K562 (cell line): ENCODE measurements around the gene SKIDA1. TPM values are rescaled to one million over a fixed set of nuclear protein-coding genes. Genes with fewer than 3 reads are reported as not detected.

Experiments used
- BCLAF1 ChIP-seq, 2 experiments: fragments of 450-650 bp in 1 of 2; IDR thresholded peaks; 2 replicates each; pipeline ENCODE4 v1.6.1; 2011 to 2017; ENCODE audit warnings: low read depth in 2 of 2, antibody characterized with exemption in 1 of 2, borderline replicate concordance in 1 of 2, low read length in 1 of 2, mild to moderate bottlenecking in 1 of 2, mixed read lengths in 1 of 2; ENCODE audit not compliant: control insufficient read depth in 1 of 2
- CCAR2 ChIP-seq: fragments of 200-400 bp; formaldehyde crosslinking; IDR thresholded peaks from 2 replicates; pipeline ENCODE4 v1.6.1; 2017; ENCODE audit warnings: mild to moderate bottlenecking, low read depth, low read length
- GABPB1 ChIP-seq: sonication (generic); formaldehyde crosslinking; IDR thresholded peaks from 2 replicates; pipeline ENCODE4 v1.8.0; 2022; ENCODE audit warnings: mild to moderate bottlenecking, missing genetic modification reagents
- GMEB1 ChIP-seq: fragments of 250-450 bp; sonication (Bioruptor Pico); IDR thresholded peaks from 2 replicates; pipeline ENCODE4 v1.4.0; 2020; ENCODE audit warnings: mild to moderate bottlenecking
- HOMEZ ChIP-seq: fragments of 250-450 bp; sonication (Bioruptor Pico); IDR thresholded peaks from 2 replicates; pipeline ENCODE4 v1.4.0; 2020; ENCODE audit warnings: mild to moderate bottlenecking, moderate library complexity
- MAFF ChIP-seq: IDR thresholded peaks from 2 replicates; pipeline ENCODE4 v1.6.1; 2012; ENCODE audit warnings: low read length, improper control_type of control experiment
- MCM5 ChIP-seq: fragments of 450-650 bp; IDR thresholded peaks from 2 replicates; pipeline ENCODE4 v1.6.1; 2016; ENCODE audit warnings: low read depth
- MECOM ChIP-seq: fragments of 250-450 bp; sonication (Bioruptor Pico); IDR thresholded peaks from 2 replicates; pipeline ENCODE4 v1.8.0; 2022; ENCODE audit warnings: inconsistent platforms
- MYC ChIP-seq, 2 experiments: fragments of 250-450 bp in 1 of 2; sonication (Bioruptor Pico) in 1 of 2; IDR thresholded peaks; 2 replicates each; pipeline versions ENCODE4 v1.5.1 to v1.6.1; 2012 to 2021; ENCODE audit warnings: low read depth in 2 of 2, borderline replicate concordance in 1 of 2, improper control_type of control experiment in 1 of 2, low read length in 1 of 2, mild to moderate bottlenecking in 1 of 2, moderate library complexity in 1 of 2
- PATZ1 ChIP-seq: fragments of 250-450 bp; sonication (Bioruptor Pico); IDR thresholded peaks from 2 replicates; pipeline ENCODE4 v1.5.0; 2020; ENCODE audit warnings: mild to moderate bottlenecking, borderline replicate concordance
- PHF20 ChIP-seq: fragments of 450-650 bp; IDR thresholded peaks from 2 replicates; pipeline ENCODE4 v1.6.1; 2018; ENCODE audit not compliant: partially characterized antibody
- RBFOX2 ChIP-seq: fragments of 200-400 bp; formaldehyde crosslinking; IDR thresholded peaks from 2 replicates; pipeline ENCODE4 v1.6.1; 2017; ENCODE audit warnings: low read depth, mild to moderate bottlenecking, low read length, moderate library complexity
- RFX1 ChIP-seq: fragments of 450-650 bp; IDR thresholded peaks from 2 replicates; pipeline ENCODE4 v1.6.1; 2016; ENCODE audit warnings: mild to moderate bottlenecking, moderate library complexity
- RFX5 ChIP-seq: IDR thresholded peaks from 2 replicates; pipeline ENCODE4 v1.6.1; 2011; ENCODE audit warnings: low read depth, mild to moderate bottlenecking, improper control_type of control experiment, low read length
- SIN3A ChIP-seq, 2 experiments: fragments of 150-350 bp in 1 of 2; IDR thresholded peaks; 2 replicates each; pipeline ENCODE4 v1.6.1; 2011 to 2016; ENCODE audit warnings: borderline replicate concordance in 2 of 2, low read depth in 2 of 2, low read length in 2 of 2, mild to moderate bottlenecking in 2 of 2, moderate library complexity in 2 of 2; ENCODE audit not compliant: control insufficient read depth in 1 of 2
- SIRT6 ChIP-seq: IDR thresholded peaks from one replicate; pipeline ENCODE4 v1.6.1; 2012; ENCODE audit warnings: low read depth, mild to moderate bottlenecking, control low read depth, inconsistent platforms, low read length, moderate library complexity
- ZKSCAN8 ChIP-seq: fragments of 200-800 bp; sonication (Bioruptor generic); IDR thresholded peaks from 2 replicates; pipeline ENCODE4 v1.6.1; 2016; ENCODE audit warnings: missing genetic modification characterization, missing compliant biosample characterization
- ZNF583 ChIP-seq: fragments of 250-450 bp; sonication (Bioruptor Pico); IDR thresholded peaks from 2 replicates; pipeline ENCODE4 v1.4.0; 2020
- ZNF77 ChIP-seq: fragments of 250-450 bp; sonication (Bioruptor Pico); IDR thresholded peaks from 2 replicates; pipeline ENCODE4 v1.5.0; 2020
- polyA plus RNA-seq, 8 experiments: library from polyadenylated mRNA; depleted of rRNA in 4 of 8; stranded (reverse) in 5 of 8; unstranded in 3 of 8; fragments of >200 nt; fragmentation: Nextera tagmentation in 2 of 8; fragmentation: Illumina TruSeq in 1 of 8; extraction: Ambion mirVana in 2 of 8; extraction: Trizol in 1 of 8; gene quantifications; 2 replicates each; pipeline versions ENCODE4 v1.2.1 to v1.2.3, GENCODE V29; 2011 to 2014; ENCODE audit warnings: inconsistent platforms in 1 of 8, missing spikeins in 1 of 8
- total RNA-seq, 7 experiments: library from RNA; depleted of rRNA in 6 of 7; stranded (reverse); fragments of >200 nt in 6 of 7; fragmentation: Illumina TruSeq in 2 of 7; extraction: Trizol in 2 of 7; gene quantifications; 2 replicates each; pipeline versions ENCODE4 v1.2.1 to v1.2.3, GENCODE V29; 2011 to 2021; ENCODE audit warnings: low replicate concordance in 1 of 7

The SKIDA1 gene
- total and polyA plus RNA-seq, 9 of the 15 experiments (the other 6 are each of a cell fraction or from before 2014, with no cell fraction given), result 0.05 to 1.1 (median 0.42) TPM

GRCh38 chr10:21496343-21497176 is 28.9 kb downstream of the SKIDA1 start (continued):
- TF ChIP-seq ZKSCAN8 (CRISPR knock-in tag) (no peak), PHF20 (peak; percentile 27), ZNF77 (CRISPR knock-in tag) (no peak), SIN3A (IDR thresholded peaks at IDR 0.05; ENCODE audit: borderline replicate concordance in 2 of 2, control insufficient read depth in 1 of 2, low read depth in 2 of 2, low read length in 2 of 2) (peak in 1 of 2 experiments; percentile 8; a peak in 1 of 4 replicates), RBFOX2 (peak; percentile 69), MECOM (no peak), HOMEZ (CRISPR knock-in tag) (no peak), SIRT6 (no peak), RFX1 (no peak), CCAR2 (no peak), PATZ1 (CRISPR knock-in tag) (no peak), GABPB1 (peak; percentile 2; the same call in 1 of the 2 replicates), MCM5 (no peak), GMEB1 (CRISPR knock-in tag) (no peak), RFX5 (no peak), MAFF (no peak), ZNF583 (CRISPR knock-in tag) (no peak), MYC (IDR thresholded peaks at IDR 0.05; ENCODE audit: low read depth, low read length) (peak; percentile 26; the same call in 1 of the 2 replicates), MYC (CRISPR knock-in tag; IDR thresholded peaks at IDR 0.05; ENCODE audit: borderline replicate concordance, low read depth) (no peak), BCLAF1 (IDR thresholded peaks at IDR 0.05; ENCODE audit: borderline replicate concordance in 1 of 2, control insufficient read depth in 1 of 2, low read depth in 2 of 2, low read length in 1 of 2) (no peak)
